HEK293 (cell line): Measurements from ENCODE around the gene MACROH2A1.

Experiments used
- CTCF ChIA-PET: fragments of 350-600 bp; formaldehyde crosslinking; extraction: SDS; loops from one replicate; lab custom pipeline; 2021; ENCODE audit warnings: antibody characterized with exemption; lab: Yijun Ruan, JAX
- POLR2A ChIA-PET: fragments of 300-600 bp; formaldehyde crosslinking; extraction: SDS; loops from one replicate; lab custom pipeline; 2020; ENCODE audit warnings: antibody characterized with exemption, inconsistent platforms; lab: Yijun Ruan, JAX
- H3K27ac ChIP-seq: fragments of 200-500 bp; sonication (Bioruptor generic); 2 replicates; pipeline ENCODE4 v1.5.1; 2014; ENCODE audit warnings: low read depth, low read length, control low read depth, inconsistent platforms; ENCODE audit errors: extremely low read depth
- H3K36me3 ChIP-seq, 2 experiments: fragments of 200-500 bp in 1 of 2; sonication (Bioruptor generic) in 1 of 2; 1 replicate in 1 of 2; 2 replicates in 1 of 2; pipeline ENCODE4 v1.5.1; 2014 to 2017; ENCODE audit warnings: inconsistent platforms in 2 of 2, low read length in 2 of 2; ENCODE audit not compliant: control insufficient read depth in 2 of 2, insufficient read depth in 1 of 2
- H3K4me1 ChIP-seq: fragments of 200-500 bp; sonication (Bioruptor generic); 2 replicates; pipeline ENCODE4 v1.5.1; 2014; ENCODE audit warnings: mild to moderate bottlenecking, low read length, inconsistent platforms; ENCODE audit not compliant: control insufficient read depth, insufficient read depth
- H3K4me3 ChIP-seq: 2 replicates; pipeline ENCODE4 v1.5.1; 2011; ENCODE audit warnings: low read depth, mild to moderate bottlenecking, control low read depth, low read length, moderate library complexity
- H3K9me3 ChIP-seq: fragments of 200-500 bp; sonication (Bioruptor generic); 2 replicates; pipeline ENCODE4 v1.5.1; 2014; ENCODE audit warnings: low read depth, low read length, inconsistent platforms; ENCODE audit not compliant: control insufficient read depth, insufficient read depth
- HOXD13 ChIP-seq: sonication (generic); formaldehyde crosslinking; IDR thresholded peaks from 2 replicates; pipeline ENCODE4 v1.8.0; 2022; ENCODE audit warnings: missing genetic modification reagents, borderline replicate concordance
- INSM2 ChIP-seq: fragments of 450-650 bp; formaldehyde crosslinking; IDR thresholded peaks from 2 replicates; pipeline ENCODE4 v1.5.1; 2016; ENCODE audit warnings: missing biosample characterization, missing genetic modification characterization
- KLF7 ChIP-seq: fragments of 450-650 bp; formaldehyde crosslinking; IDR thresholded peaks from 2 replicates; pipeline ENCODE4 v1.5.1; 2016; ENCODE audit warnings: missing biosample characterization, missing genetic modification characterization, borderline replicate concordance
- PRDM1 ChIP-seq: fragments of 450-650 bp; formaldehyde crosslinking; IDR thresholded peaks from 2 replicates; pipeline ENCODE4; 2016; ENCODE audit warnings: missing biosample characterization, missing genetic modification characterization
- RBAK ChIP-seq: fragments of 450-650 bp; formaldehyde crosslinking; IDR thresholded peaks from 2 replicates; pipeline ENCODE4 v1.5.1; 2016; ENCODE audit warnings: missing biosample characterization, missing genetic modification characterization
- SETDB1 ChIP-seq: IDR thresholded peaks from one replicate; pipeline ENCODE4 v1.6.1; 2017; ENCODE audit warnings: mild to moderate bottlenecking, low read length, moderate library complexity, mixed read lengths; ENCODE audit not compliant: insufficient read length
- ZBTB17 ChIP-seq: fragments of 450-650 bp; formaldehyde crosslinking; IDR thresholded peaks from 2 replicates; pipeline ENCODE4 v1.5.1; 2016; ENCODE audit warnings: missing biosample characterization, missing genetic modification characterization
- ZBTB44 ChIP-seq: fragments of 450-650 bp; IDR thresholded peaks from 2 replicates; pipeline ENCODE4 v1.5.1; 2018; ENCODE audit warnings: missing biosample characterization, mild to moderate bottlenecking, missing genetic modification characterization
- ZBTB8A ChIP-seq: fragments of 450-650 bp; formaldehyde crosslinking; IDR thresholded peaks from 2 replicates; pipeline ENCODE4 v1.5.1; 2016; ENCODE audit warnings: missing biosample characterization, missing genetic modification characterization
- ZFP37 ChIP-seq: fragments of 450-650 bp; formaldehyde crosslinking; IDR thresholded peaks from 2 replicates; pipeline ENCODE4 v1.5.1; 2016; ENCODE audit warnings: missing biosample characterization, missing genetic modification characterization
- ZFP69B ChIP-seq: fragments of 450-650 bp; formaldehyde crosslinking; IDR thresholded peaks from 2 replicates; pipeline ENCODE4 v1.5.1; 2016; ENCODE audit warnings: missing biosample characterization, missing genetic modification characterization
- ZNF10 ChIP-seq: fragments of 450-650 bp; formaldehyde crosslinking; IDR thresholded peaks from 2 replicates; pipeline ENCODE4 v1.5.1; 2017; ENCODE audit warnings: missing biosample characterization, missing genetic modification characterization
- ZNF248 ChIP-seq: fragments of 450-650 bp; formaldehyde crosslinking; IDR thresholded peaks from 2 replicates; pipeline ENCODE4 v1.5.1; 2017; ENCODE audit warnings: missing biosample characterization, missing genetic modification characterization
- ZNF302 ChIP-seq: fragments of 450-650 bp; formaldehyde crosslinking; IDR thresholded peaks from 2 replicates; pipeline ENCODE4 v1.5.1; 2016; ENCODE audit warnings: missing biosample characterization, missing genetic modification characterization, low read depth
- ZNF311 ChIP-seq: fragments of 450-650 bp; formaldehyde crosslinking; IDR thresholded peaks from 2 replicates; pipeline ENCODE4 v1.5.1; 2017; ENCODE audit warnings: missing biosample characterization, missing genetic modification characterization, borderline replicate concordance
- ZNF335 ChIP-seq: fragments of 450-650 bp; formaldehyde crosslinking; conservative IDR thresholded peaks from 2 replicates; pipeline ENCODE4 v1.5.1; 2016; ENCODE audit warnings: missing biosample characterization, missing genetic modification characterization
- ZNF341 ChIP-seq: fragments of 450-650 bp; formaldehyde crosslinking; IDR thresholded peaks from 2 replicates; pipeline ENCODE4; 2016; ENCODE audit warnings: low read depth, missing biosample characterization, missing genetic modification characterization
- ZNF362 ChIP-seq: fragments of 450-650 bp; formaldehyde crosslinking; IDR thresholded peaks from 2 replicates; pipeline ENCODE4 v1.5.1; 2016; ENCODE audit warnings: missing biosample characterization, missing genetic modification characterization
- ZNF391 ChIP-seq: fragments of 450-650 bp; formaldehyde crosslinking; IDR thresholded peaks from 2 replicates; pipeline ENCODE4 v1.5.1; 2016; ENCODE audit warnings: low read depth, missing biosample characterization, missing genetic modification characterization, borderline replicate concordance
- ZNF416 ChIP-seq: fragments of 450-650 bp; formaldehyde crosslinking; IDR thresholded peaks from 2 replicates; pipeline ENCODE4 v1.5.1; 2016; ENCODE audit warnings: missing biosample characterization, missing genetic modification characterization
- ZNF501 ChIP-seq: fragments of 450-650 bp; formaldehyde crosslinking; IDR thresholded peaks from 2 replicates; pipeline ENCODE4 v1.5.1; 2016; ENCODE audit warnings: missing biosample characterization, missing genetic modification characterization
- ZNF514 ChIP-seq: fragments of 450-650 bp; formaldehyde crosslinking; IDR thresholded peaks from 2 replicates; pipeline ENCODE4 v1.5.1; 2016; ENCODE audit warnings: missing biosample characterization, missing genetic modification characterization
- ZNF555 ChIP-seq: fragments of 450-650 bp; formaldehyde crosslinking; conservative IDR thresholded peaks from 2 replicates; pipeline ENCODE4 v1.5.1; 2017; ENCODE audit warnings: missing biosample characterization, mild to moderate bottlenecking, missing genetic modification characterization, inconsistent platforms
- ZNF561 ChIP-seq: fragments of 450-650 bp; IDR thresholded peaks from 2 replicates; pipeline ENCODE4 v1.5.1; 2018; ENCODE audit warnings: missing biosample characterization, missing genetic modification characterization, borderline replicate concordance
- ZNF670 ChIP-seq: fragments of 450-650 bp; formaldehyde crosslinking; IDR thresholded peaks from 2 replicates; pipeline ENCODE4 v1.5.1; 2016; ENCODE audit warnings: missing biosample characterization, missing genetic modification characterization, low read depth
- ZNF747 ChIP-seq: fragments of 450-650 bp; formaldehyde crosslinking; IDR thresholded peaks from 2 replicates; pipeline ENCODE4 v1.5.1; 2016; ENCODE audit warnings: missing biosample characterization, missing genetic modification characterization
- ZNF768 ChIP-seq: fragments of 450-650 bp; formaldehyde crosslinking; IDR thresholded peaks from 2 replicates; pipeline ENCODE4 v1.5.1; 2018; ENCODE audit warnings: missing biosample characterization, mild to moderate bottlenecking, missing genetic modification characterization
- ZNF843 ChIP-seq: fragments of 450-650 bp; formaldehyde crosslinking; IDR thresholded peaks from 2 replicates; pipeline ENCODE4 v1.5.1; 2016; ENCODE audit warnings: missing biosample characterization, missing genetic modification characterization

MACROH2A1 gene

GRCh38 chr5:135310328-135310989, 88.6 kb downstream of the MACROH2A1 start:
- Histone ChIP-seq H3K9me3 (no peaks in the 10 kb centered on the region), H3K27ac (no peak overlapping the region), H3K4me3 (no peak overlapping the region)
- POLR2A ChIA-PET = no interaction called here
- CTCF ChIA-PET = interaction anchor here (1.1 kb wide), 1 partner anchor 9 kb away, joined by 5 read pairs; no protein-coding TSS in a partner anchor
- TF ChIP-seq INSM2 (tag by site-specific recombination) (no peak), ZBTB8A (tag by site-specific recombination) (no peak), ZNF670 (tag by site-specific recombination) (no peak), ZNF311 (tag by site-specific recombination) (no peak), HOXD13 (no peak), ZBTB17 (tag by site-specific recombination) (no peak), ZNF747 (tag by site-specific recombination) (no peak), ZNF362 (tag by site-specific recombination) (no peak), ZNF555 (no peak), SETDB1 (no peak)
- TF ChIP-seq, all 188 proteins: peak for 0
- H3K4me1 ChIP-seq = no peaks in the 10 kb centered on the region
- H3K36me3 ChIP-seq = no peaks in the 10 kb centered on the region

GRCh38 chr5:135309391-135310327, 89.4 kb downstream of the MACROH2A1 start:
- POLR2A ChIA-PET = no interaction called here
- no peak for TF ChIP-seq ZNF416 (tag by site-specific recombination)
- TF ChIP-seq ZNF514 (tag by site-specific recombination) = no peak
- 0 out of 2 replicates have a peak, but pooled peaks have one; percentile 18 for TF ChIP-seq ZNF768 (tag by site-specific recombination)
- no peak for TF ChIP-seq KLF7 (tag by site-specific recombination)
- no peak for TF ChIP-seq ZNF747 (tag by site-specific recombination)
- no peaks in the 10 kb centered on the region for H3K4me1 ChIP-seq
- CTCF ChIA-PET = interaction anchor here (1.1 kb wide), 1 partner anchor 8 kb away, joined by 5 read pairs; no protein-coding TSS in a partner anchor
- no peak overlapping the region for H3K27ac ChIP-seq
- no peaks in the 10 kb centered on the region for H3K9me3 ChIP-seq
- H3K36me3 ChIP-seq = no peaks in the 10 kb centered on the region
- no peak overlapping the region for H3K4me3 ChIP-seq

GRCh38 chr5:135308752-135309151, 90.3 kb downstream of the MACROH2A1 start:
- Histone ChIP-seq H3K27ac (no peak overlapping the region), H3K36me3 (no peaks in the 10 kb centered on the region), H3K4me1 (no peaks in the 10 kb centered on the region), H3K9me3 (no peaks in the 10 kb centered on the region), H3K4me3 (no peak overlapping the region)
- ChIA-PET CTCF (interaction anchor here (0.6 kb wide), 1 partner anchor 102 kb away, joined by 3 read pairs; no protein-coding TSS in a partner anchor), POLR2A (no interaction called here)
- TF ChIP-seq ZNF561 (tag by site-specific recombination) (no peak), RBAK (no peak), ZNF302 (tag by site-specific recombination) (no peak), ZFP37 (tag by site-specific recombination) (no peak), ZNF501 (tag by site-specific recombination) (no peak), ZNF843 (tag by site-specific recombination) (no peak), ZNF248 (tag by site-specific recombination) (no peak), ZNF335 (tag by site-specific recombination) (no peak), ZNF391 (tag by site-specific recombination) (no peak), ZNF341 (tag by site-specific recombination) (no peak), PRDM1 (tag by site-specific recombination) (no peak), ZNF10 (tag by site-specific recombination) (no peak), ZFP69B (tag by site-specific recombination) (no peak), ZBTB44 (tag by site-specific recombination) (no peak)
